ENCODE results near the gene NACC2. TPM values are rescaled to one million over a fixed set of nuclear protein-coding genes. Genes with fewer than 3 reads are reported as not detected.

NACC2 gene
- total and polyA plus RNA-seq, 4 donors: 4.8 to 17.8 (median 8.8) TPM

- TF ChIP-seq FOXA1 (IDR thresholded peaks at IDR 0.05) (no peak), FOXA2 (IDR thresholded peaks at IDR 0.05) (no peak), RAD21 (IDR thresholded peaks at IDR 0.05) (no peak), NR2F2 (IDR thresholded peaks at IDR 0.05) (no peak), GABPA (IDR thresholded peaks at IDR 0.05 in 1 of 2, conservative IDR thresholded peaks at IDR 0.05 in 1 of 2) (no peak), REST (IDR thresholded peaks at IDR 0.05) (no peak), ATF3 (IDR thresholded peaks at IDR 0.05) (no peak), SP1 (IDR thresholded peaks at IDR 0.05) (no peak), YY1 (IDR thresholded peaks at IDR 0.05) (no peak), ZBTB33 (IDR thresholded peaks at IDR 0.05) (no peak), RXRA (IDR thresholded peaks at IDR 0.05) (no peak), TAF1 (conservative IDR thresholded peaks at IDR 0.05) (no peak), EGR1 (IDR thresholded peaks at IDR 0.05; ENCODE audit: low read depth in 2 of 2) (no peak), MAX (IDR thresholded peaks at IDR 0.05) (no peak), HNF4A (conservative IDR thresholded peaks at IDR 0.05) (no peak), JUND (IDR thresholded peaks at IDR 0.05) (no peak)
- H3K9ac ChIP-seq (ENCODE audit: low read depth in 1 of 2, low read length in 2 of 2): no peak overlapping the region
- 96% methylated on average over 22 of the region's 22 CpGs for WGBS
- no peaks in the 10 kb centered on the region for H3K9me3 ChIP-seq (ENCODE audit: control insufficient read depth in 4 of 4, low read length in 3 of 4)
- no peak overlapping the region for H3K4me3 ChIP-seq (ENCODE audit: low read depth in 1 of 3, low read length in 3 of 3)
- H3K27ac ChIP-seq (ENCODE audit: low read depth in 1 of 2, low read length in 2 of 2): peak overlapping the region in 1 of 2 donors; percentile 6
- H3K36me3 ChIP-seq (ENCODE audit: control insufficient read depth in 4 of 4, insufficient read depth in 3 of 4, low read depth in 1 of 4, low read length in 3 of 4): peaks cover 0 to 3% (median 0%) of the 10 kb centered on the region in 4 donors
- no peak for DNase-seq (ENCODE audit: low spot score)
- H3K4me1 ChIP-seq (ENCODE audit: control insufficient read depth in 4 of 4, insufficient read depth in 4 of 4, low read length in 3 of 4): peaks cover 0 to 15% (median 7%) of the 10 kb centered on the region in 4 donors
- H3K27me3 ChIP-seq (ENCODE audit: control insufficient read depth in 4 of 4, insufficient read depth in 4 of 4, low read length in 3 of 4): no peaks in the 10 kb centered on the region
Measured at GRCh38 chr9:136022731-136023409, 72.2 kb downstream of the NACC2 start.

- 81% methylated on average over 19 of the region's 19 CpGs for WGBS
- DNase-seq (ENCODE audit: low spot score): no peak
- no peak overlapping the region for H3K4me3 ChIP-seq (ENCODE audit: low read depth in 1 of 3, low read length in 3 of 3)
- H3K4me1 ChIP-seq (ENCODE audit: control insufficient read depth in 4 of 4, insufficient read depth in 4 of 4, low read length in 3 of 4): peaks cover 0 to 15% (median 7%) of the 10 kb centered on the region in 4 donors
- H3K27me3 ChIP-seq (ENCODE audit: control insufficient read depth in 4 of 4, insufficient read depth in 4 of 4, low read length in 3 of 4): no peaks in the 10 kb centered on the region
- peaks cover 0 to 3% (median 0%) of the 10 kb centered on the region in 4 donors for H3K36me3 ChIP-seq (ENCODE audit: control insufficient read depth in 4 of 4, insufficient read depth in 3 of 4, low read depth in 1 of 4, low read length in 3 of 4)
- H3K9ac ChIP-seq (ENCODE audit: low read depth in 1 of 2, low read length in 2 of 2): no peak overlapping the region
- TF ChIP-seq ATF3 (IDR thresholded peaks at IDR 0.05): no peak
- no peak for TF ChIP-seq HNF4G (IDR thresholded peaks at IDR 0.05)
- TF ChIP-seq EGR1 (IDR thresholded peaks at IDR 0.05; ENCODE audit: low read depth in 2 of 2): no peak
- TF ChIP-seq FOXA1 (IDR thresholded peaks at IDR 0.05): no peak
- no peak for TF ChIP-seq GABPA (IDR thresholded peaks at IDR 0.05 in 1 of 2, conservative IDR thresholded peaks at IDR 0.05 in 1 of 2)
- TF ChIP-seq YY1 (IDR thresholded peaks at IDR 0.05): no peak
- no peak for TF ChIP-seq SP1 (IDR thresholded peaks at IDR 0.05)
- no peak for TF ChIP-seq RXRA (IDR thresholded peaks at IDR 0.05)
- no peak for TF ChIP-seq CTCF (IDR thresholded peaks at IDR 0.05; ENCODE audit: low read depth, low read length, missing input control)
- TF ChIP-seq JUND (IDR thresholded peaks at IDR 0.05): no peak
- no peak for TF ChIP-seq FOXA2 (IDR thresholded peaks at IDR 0.05)
- TF ChIP-seq RAD21 (IDR thresholded peaks at IDR 0.05): no peak
- no peak for TF ChIP-seq TAF1 (conservative IDR thresholded peaks at IDR 0.05)
- no peak for TF ChIP-seq MAX (IDR thresholded peaks at IDR 0.05)
- H3K9me3 ChIP-seq (ENCODE audit: control insufficient read depth in 4 of 4, low read length in 3 of 4): no peaks in the 10 kb centered on the region
- peak overlapping the region in 1 of 2 donors; percentile 6 for H3K27ac ChIP-seq (ENCODE audit: low read depth in 1 of 2, low read length in 2 of 2)
Measured at GRCh38 chr9:136021872-136022681, 73.0 kb downstream of the NACC2 start.

All from liver (tissue), 9 donors.